Measurements from ENCODE around the gene HINFP.
"Not testable (repeated sequence)": the region's sequence is repeated elsewhere in the genome, so short reads cannot be mapped to it uniquely, and the experiment has no call there.

The HINFP gene

DNA sequence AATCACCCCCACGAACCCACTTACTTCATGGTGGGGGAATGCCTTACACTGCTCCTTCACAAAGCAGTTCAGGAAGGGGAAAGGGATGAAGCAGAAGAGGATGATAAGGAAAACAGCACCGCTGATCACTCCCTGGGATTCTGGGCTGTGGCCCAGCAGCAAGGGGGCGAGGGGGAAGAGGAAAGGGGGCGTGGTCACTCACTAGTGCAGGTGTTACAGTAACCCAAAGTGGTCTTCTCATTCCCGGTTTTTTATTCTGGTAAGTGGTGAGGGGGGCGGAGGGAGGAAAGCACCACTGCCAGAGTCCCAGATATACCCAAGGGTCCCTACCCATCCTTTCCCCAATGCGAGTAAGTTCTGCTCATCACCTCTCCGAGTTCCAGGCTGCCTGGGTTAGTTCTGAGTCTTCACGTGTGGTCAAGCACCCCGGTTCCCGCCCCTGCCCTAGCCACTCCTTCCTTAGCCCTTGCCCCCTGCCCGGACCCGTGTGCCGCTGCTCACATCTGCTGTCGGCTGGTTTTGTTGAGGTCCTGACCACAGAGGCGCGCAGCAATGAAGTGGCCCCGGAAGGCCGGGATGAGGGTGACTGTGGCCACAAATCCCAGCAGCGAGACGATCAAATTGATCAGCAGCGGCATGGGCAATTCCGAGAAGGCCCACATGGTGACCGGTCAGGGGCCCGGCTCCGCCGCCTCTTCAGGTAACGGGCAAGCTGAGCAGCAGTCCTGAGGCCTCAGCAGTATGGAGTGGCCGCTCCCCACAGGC, 20.2 kb upstream of the HINFP start:
- no peak for DNase-seq

- peak; percentile 88 to 89 for DNase-seq
Measured at GRCh38 chr11:119101759-119102423, 19.5 kb upstream of the HINFP start, which contains the start of gene DPAGT1. Gene DPAGT1 (minus strand): TSS chr11:119101853. CDS start chr11:119101655, 198 bp downstream.

DNA sequence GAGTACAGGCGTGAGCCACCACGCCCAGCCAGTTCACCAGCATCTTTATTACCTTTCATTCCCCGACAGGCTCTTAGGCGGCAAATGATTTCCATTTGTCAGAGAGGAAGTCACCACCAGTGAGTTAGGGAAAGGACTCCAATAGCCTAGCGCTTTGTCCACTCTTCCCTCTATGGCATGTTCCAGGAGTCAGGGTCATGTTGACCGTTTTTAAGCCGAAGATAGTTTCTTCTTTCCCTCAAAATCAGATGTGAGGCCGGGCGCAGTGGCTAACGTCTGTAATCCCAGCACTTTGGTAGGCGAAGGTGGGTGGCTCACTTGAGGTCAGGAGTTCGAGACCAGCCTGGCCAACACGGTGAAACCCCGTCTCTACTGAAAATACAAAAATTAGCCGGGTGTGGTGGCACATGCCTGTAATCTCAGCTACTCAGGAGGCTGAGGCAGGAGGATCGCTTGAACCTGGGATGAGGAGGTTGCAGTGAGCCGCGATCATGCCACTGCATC, 18.2 kb upstream of the HINFP start:
- not testable (repeated sequence) for DNase-seq

GRCh38 chr11:119103793-119104192, 17.6 kb upstream of the HINFP start:
- peak; percentile 65 to 75 for DNase-seq

GRCh38 chr11:119106564-119107537, 14.5 kb upstream of the HINFP start, which contains the start of gene C2CD2L:
Gene C2CD2L (plus strand): TSS chr11:119107344. CDS start chr11:119107742, 398 bp downstream.
- DNase-seq: peak; percentile 68 to 76

DNA sequence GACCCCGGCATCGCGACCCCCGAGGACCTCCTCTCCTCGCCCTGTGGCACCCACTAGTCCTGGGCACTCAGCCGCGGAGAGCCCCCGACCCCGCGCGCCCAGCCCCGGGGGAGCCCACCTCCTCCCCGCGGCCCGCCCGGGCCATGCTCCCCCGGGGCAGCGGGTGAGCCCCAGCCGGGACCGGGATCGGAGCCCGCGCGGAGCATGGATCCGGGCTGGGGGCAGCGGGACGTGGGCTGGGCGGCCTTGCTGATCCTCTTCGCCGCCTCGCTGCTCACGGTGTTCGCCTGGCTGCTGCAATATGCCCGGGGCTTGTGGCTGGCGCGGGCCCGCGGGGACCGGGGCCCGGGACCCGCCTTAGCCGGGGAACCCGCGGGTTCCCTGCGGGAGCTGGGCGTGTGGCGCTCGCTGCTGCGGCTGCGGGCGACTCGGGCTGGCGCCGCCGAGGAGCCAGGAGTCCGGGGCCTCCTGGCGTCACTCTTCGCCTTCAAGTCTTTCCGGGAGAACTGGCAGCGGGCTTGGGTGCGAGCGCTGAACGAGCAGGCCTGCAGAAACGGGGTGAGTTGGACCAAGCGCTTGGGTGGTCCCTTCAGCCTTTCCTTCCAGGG, 13.7 kb upstream of the HINFP start:
- DNase-seq: no peak

- no peak for DNase-seq
Measured at GRCh38 chr11:119108146-119108856, 13.1 kb upstream of the HINFP start.

GRCh38 chr11:119108857-119109221, 12.5 kb upstream of the HINFP start:
- DNase-seq: no peak

GRCh38 chr11:119109843-119110242, 11.5 kb upstream of the HINFP start:
- DNase-seq: no peak

GRCh38 chr11:119110439-119110838, 10.9 kb upstream of the HINFP start:
- no peak for DNase-seq

- DNase-seq: no peak
Measured at GRCh38 chr11:119111361-119111925, 9.9 kb upstream of the HINFP start.

GRCh38 chr11:119112314-119113020, 8.9 kb upstream of the HINFP start:
- no peak for DNase-seq

DNA sequence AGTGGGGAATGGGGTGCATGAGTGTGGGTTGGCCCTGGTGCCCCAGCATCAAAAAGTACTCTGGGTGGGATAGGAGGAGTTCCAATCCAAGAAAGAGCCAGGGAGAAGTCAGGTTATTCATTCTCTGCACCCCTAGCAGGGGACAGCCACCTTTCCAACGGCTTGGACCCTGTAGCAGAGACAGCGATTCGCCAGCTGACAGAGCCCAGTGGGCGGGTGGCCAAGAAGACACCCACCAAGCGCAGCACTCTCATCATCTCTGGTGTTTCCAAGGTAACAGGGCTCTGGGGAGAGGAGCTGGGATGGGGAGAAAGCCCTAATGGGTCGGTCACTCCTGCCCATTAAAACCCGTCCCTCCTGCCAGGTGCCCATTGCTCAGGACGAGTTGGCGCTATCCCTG, 7.7 kb upstream of the HINFP start:
- no peak for DNase-seq

DNA sequence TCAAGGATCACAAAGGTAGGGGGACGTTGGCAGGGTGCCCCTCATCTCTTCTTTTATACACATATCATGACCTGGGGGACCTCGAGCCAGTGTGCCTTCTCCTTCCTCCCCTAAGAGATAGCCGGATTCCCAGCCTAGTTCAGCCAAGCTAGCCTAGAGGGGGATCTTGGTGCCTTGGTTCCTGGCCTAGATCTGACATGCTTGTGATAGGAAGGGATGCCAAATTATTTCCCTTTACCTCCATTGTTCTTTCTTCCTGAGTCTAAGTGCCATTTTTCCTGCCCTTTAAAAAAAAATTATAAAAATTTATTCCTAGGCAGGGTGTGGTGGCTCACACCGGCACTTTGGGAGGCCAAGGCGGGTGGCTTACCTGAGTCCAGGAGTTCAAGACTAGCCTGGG, 7.0 kb upstream of the HINFP start:
- no peak for DNase-seq

DNA sequence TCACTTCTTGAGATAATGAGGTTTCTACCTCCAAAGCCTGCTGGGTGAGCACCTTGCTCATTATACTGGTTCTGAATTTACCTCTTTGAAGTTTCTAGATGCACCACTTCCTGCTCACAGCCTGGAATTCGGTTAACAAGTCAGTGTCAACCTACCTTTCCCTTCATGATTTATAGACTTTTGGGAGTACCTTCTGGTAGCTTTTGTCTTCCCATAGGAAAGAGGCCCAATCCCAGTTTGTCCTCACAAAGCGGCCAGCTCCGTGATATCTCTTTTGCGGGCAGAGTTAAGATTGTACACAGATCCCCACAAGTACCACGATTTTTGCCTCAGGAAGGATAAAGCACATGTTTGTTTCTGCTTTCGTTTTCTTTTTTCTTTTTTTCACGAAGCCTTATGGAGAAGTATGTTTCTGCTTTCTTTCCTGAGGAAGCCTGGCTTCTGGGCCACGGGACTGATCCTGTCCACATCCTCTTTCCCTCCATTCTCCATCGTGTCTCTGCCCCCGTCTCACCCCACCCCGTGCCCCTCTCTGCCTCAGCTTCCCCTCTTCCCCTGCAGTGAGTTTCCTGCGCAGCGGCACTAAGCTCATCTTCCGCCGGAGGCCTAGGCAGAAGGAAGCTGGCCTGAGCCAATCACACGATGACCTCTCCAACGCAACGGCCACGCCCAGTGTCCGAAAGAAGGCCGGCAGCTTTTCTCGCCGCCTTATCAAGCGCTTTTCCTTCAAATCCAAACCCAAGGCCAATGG, 5.7 kb upstream of the HINFP start:
- no peak for DNase-seq

GRCh38 chr11:119116235-119116594, 5.2 kb upstream of the HINFP start:
- no peak for DNase-seq

GRCh38 chr11:119116601-119117000, 4.8 kb upstream of the HINFP start:
- no peak for DNase-seq

DNA sequence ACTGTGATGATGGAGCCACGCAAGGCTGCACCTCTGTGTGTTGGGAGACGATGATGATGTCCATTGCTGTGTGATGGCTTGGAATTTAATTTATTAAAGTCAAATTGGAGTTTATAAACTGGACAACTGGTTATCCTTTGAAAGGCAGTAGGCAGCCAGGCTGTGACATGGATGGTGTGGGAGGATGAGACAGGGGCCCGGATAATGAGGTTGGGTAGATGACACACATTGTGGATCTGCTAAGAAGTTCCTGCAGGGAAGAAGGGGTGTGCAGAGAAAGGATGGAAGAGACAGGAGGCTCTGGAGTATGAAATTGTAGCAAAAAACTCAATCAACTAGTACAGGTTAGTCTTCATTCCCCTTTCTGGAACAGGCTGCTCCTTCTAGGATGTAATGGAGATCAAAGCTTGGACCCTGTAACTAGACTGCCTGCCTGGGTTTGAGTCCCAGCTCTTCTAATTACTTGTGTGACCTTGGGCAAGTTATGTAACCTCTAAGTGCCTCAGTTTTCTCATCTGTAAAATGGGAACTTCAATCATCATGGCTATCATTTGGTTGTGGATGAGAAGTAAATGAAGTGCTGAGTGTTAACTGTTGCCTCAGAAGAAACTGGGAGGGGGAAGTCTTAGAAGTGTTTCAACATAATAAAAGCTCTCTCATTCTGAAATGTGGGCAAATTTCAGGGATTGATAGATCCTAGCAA, 4.2 kb upstream of the HINFP start:
- no peak for DNase-seq

DNA sequence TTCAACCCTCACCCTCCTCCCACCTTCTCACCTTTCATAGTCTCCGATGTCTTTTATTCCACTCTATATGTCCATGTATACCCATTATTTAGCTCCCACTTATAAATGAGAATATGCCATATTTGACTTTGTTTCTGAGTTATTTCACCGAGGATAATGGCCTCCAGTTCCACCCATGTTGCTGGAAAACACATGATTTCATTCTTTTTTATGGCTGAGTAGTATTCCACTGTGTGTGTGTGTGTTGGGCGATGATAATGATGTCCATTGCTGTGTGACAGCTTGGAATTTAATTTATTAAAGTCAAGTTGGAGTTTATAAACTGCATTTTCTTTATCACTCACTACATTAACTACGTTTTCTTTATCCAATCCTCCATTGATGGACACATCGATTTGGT, 3.2 kb upstream of the HINFP start:
- no peak for DNase-seq

Measured in NCI-H1930 (cell line).